ENCODE measurements around the gene VMAC. TPM values are rescaled to one million over a fixed set of nuclear protein-coding genes. Genes with fewer than 3 reads are reported as not detected.

Gene VMAC
- total RNA-seq, 2 experiments from 2014 or later = 15.6 to 17.5 TPM

DNA sequence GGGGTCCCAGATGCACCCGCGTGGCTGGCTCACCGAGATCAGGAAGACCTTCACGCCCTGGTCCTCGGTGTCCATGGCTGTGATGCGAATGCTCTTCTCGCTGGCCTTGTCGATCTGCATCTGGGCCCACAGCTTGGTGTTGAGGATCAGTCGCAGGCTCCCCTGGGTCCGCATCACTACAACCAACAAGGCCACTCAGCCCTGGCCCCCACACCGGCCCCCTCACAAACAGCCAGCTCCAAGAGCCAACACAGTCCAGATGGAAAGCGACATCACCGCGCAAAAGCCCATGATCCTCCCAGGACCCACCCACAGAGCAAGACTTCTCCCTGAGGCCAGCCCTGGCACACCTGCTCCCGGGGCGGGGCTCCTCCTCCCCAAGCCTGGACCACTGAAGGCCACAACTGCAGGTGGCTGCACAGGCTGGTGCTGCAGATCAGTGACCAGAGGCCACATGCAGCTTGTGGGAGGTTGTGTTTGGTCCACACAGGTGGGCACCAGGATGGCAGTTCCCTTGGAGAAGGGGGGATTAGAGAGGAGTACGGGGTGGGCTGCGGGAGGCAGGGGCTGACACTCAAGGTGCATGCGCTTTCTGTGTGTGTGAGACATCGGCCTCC lies 13.9 kb downstream of the VMAC start:
- Mint-ChIP-seq H3K4me3 (no peak overlapping the region), H3K9me3 (no peaks in the 10 kb centered on the region), H3K4me1 (peaks cover 4% of the 10 kb centered on the region), H3K27ac (no peak overlapping the region), H3K36me3 (peaks cover 6% of the 10 kb centered on the region), H3K27me3 (no peaks in the 10 kb centered on the region)
- no peak for DNase-seq
- no peak for ATAC-seq (ENCODE audit: low read depth)
- POLR2A ChIA-PET = no interaction called here

GRCh38 chr19:5921516-5922160 lies 17.0 kb downstream of the VMAC start:
- Mint-ChIP-seq H3K9me3 (no peaks in the 10 kb centered on the region), H3K4me3 (no peak overlapping the region), H3K4me1 (peaks cover 4% of the 10 kb centered on the region), H3K36me3 (peaks cover 8% of the 10 kb centered on the region), H3K27me3 (no peaks in the 10 kb centered on the region), H3K27ac (no peak overlapping the region)
- no peak for ATAC-seq (ENCODE audit: low read depth)
- POLR2A ChIA-PET = interaction anchor here (0.6 to 0.7 kb wide), 2 partner anchors 17 to 60 kb away, joined by 3 to 6 read pairs; partner anchors contain the start of gene VMAC
- DNase-seq = no peak

DNA sequence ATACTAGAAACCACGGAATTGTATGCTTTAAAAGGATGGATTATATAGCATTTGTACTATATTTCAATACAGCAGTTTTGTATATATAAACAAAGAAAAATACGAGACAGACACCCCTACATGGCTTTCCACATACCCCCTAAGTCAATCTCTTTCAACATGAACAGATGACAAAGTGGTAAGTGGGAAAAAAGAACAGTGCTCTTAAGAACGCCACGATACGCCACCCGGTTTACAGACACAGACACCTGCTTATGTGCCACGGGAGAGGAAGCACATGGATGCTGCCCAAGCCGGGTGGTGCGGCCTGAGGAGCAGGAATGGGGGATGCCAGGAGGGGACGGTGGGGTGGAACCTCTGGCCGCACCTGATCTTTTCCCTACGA lies 17.5 kb downstream of the VMAC start:
- peaks cover 10% of the 10 kb centered on the region for H3K36me3 Mint-ChIP-seq
- no peaks in the 10 kb centered on the region for H3K27me3 Mint-ChIP-seq
- ATAC-seq (ENCODE audit: low read depth) (no peak), DNase-seq (no peak)
- no peak overlapping the region for H3K4me3 Mint-ChIP-seq
- POLR2A ChIA-PET = no interaction called here
- H3K9me3 Mint-ChIP-seq = no peaks in the 10 kb centered on the region
- no peak overlapping the region for H3K27ac Mint-ChIP-seq
- peaks cover 4% of the 10 kb centered on the region for H3K4me1 Mint-ChIP-seq

GRCh38 chr19:5923356-5923755 lies 18.7 kb downstream of the VMAC start:
- ATAC-seq (ENCODE audit: low read depth) (no peak), DNase-seq (no peak)
- Mint-ChIP-seq H3K4me3 (no peak overlapping the region), H3K27me3 (no peaks in the 10 kb centered on the region), H3K27ac (peak overlapping the region; percentile 34), H3K9me3 (no peaks in the 10 kb centered on the region), H3K36me3 (peaks cover 10% of the 10 kb centered on the region), H3K4me1 (peaks cover 4% of the 10 kb centered on the region)
- POLR2A ChIA-PET = no interaction called here

DNA sequence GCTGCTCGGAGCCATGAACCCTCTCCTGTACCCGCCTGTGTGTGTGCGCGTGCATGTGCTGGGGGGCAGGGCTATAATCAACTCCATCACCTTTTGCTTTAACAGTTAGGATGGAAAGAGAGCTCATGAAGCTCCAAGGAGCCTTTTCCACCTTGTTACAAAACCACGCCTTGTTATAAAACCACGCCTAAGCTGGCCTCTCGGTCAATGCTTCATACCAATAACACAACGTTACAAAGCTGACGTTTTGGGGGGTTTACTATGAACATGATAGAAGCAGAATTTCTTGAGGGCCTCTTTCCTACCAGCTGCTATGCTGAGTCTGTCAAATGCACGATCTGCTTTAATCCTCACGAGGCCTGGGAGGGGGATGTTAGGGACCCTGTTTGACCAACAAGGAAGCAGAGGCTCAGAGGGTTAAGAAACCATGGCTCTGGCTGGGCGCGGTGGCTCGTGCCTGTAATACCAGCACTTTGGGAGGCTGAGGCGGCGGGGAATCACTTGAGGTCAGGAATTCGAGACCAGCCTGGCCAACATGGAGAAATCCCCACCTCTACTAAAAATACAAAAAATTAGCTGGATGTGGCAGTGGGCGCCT lies 21.3 kb downstream of the VMAC start:
- H3K4me3 Mint-ChIP-seq = no peak overlapping the region

GRCh38 chr19:5926641-5927440 lies 22.2 kb downstream of the VMAC start:
- Mint-ChIP-seq H3K36me3 (peaks cover 9% of the 10 kb centered on the region), H3K9me3 (no peaks in the 10 kb centered on the region), H3K27ac (no peak overlapping the region), H3K27me3 (no peaks in the 10 kb centered on the region), H3K4me1 (peaks cover 2% of the 10 kb centered on the region), H3K4me3 (no peak overlapping the region)
- ATAC-seq (ENCODE audit: low read depth) (no peak), DNase-seq (no peak)
- POLR2A ChIA-PET = no interaction called here

More for the DNA sequence above, 21.3 kb downstream of the VMAC start:
- Mint-ChIP-seq H3K36me3 (peaks cover 11% of the 10 kb centered on the region), H3K27me3 (no peaks in the 10 kb centered on the region), H3K4me1 (peaks cover 4% of the 10 kb centered on the region), H3K9me3 (no peaks in the 10 kb centered on the region), H3K27ac (no peak overlapping the region)
- POLR2A ChIA-PET = no interaction called here
- DNase-seq = no peak
- ATAC-seq (ENCODE audit: low read depth) = no peak

DNA sequence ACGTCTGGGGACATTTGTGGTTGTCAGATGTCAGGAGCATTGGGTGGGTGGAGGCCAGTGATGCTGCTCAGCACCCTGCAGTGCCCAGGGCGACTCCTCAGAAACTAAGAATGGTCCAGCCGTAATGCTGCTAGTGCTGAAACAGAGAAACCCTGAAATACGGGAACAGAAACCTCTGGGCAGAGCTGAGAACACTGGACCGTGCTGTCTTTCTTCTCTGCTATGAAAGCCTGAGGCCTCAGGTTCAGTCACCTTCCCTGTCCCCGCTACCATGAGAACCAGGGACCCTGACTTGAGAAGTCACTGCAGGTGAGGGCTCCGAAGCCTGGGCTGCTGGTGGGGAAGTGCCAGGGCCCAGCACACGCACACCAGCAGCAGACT lies 22.8 kb downstream of the VMAC start:
- DNase-seq (no peak), ATAC-seq (ENCODE audit: low read depth) (no peak)
- Mint-ChIP-seq H3K36me3 (peaks cover 8% of the 10 kb centered on the region), H3K4me1 (no peaks in the 10 kb centered on the region), H3K4me3 (no peak overlapping the region), H3K9me3 (no peaks in the 10 kb centered on the region), H3K27ac (no peak overlapping the region), H3K27me3 (no peaks in the 10 kb centered on the region)
- POLR2A ChIA-PET = no interaction called here

DNA sequence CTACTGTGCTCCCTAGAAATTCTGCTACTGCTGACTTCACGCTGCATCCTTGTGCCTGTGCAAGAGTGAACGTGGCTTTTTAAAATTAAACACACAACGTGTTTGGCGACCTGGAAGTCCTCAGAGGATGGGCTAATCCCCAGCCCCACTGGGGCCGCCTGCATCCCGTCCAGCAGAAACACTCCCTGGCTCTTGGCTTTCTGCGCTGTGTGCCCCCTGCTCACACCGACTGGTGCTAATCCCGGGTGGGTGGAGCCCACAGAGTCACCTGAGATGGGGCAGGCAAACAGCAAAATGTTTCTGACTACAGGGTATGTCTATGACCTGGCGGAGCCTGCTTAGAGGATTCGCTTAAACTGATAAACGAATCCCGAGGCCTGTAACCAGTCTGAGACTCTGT lies 24.5 kb downstream of the VMAC start:
- Mint-ChIP-seq H3K4me1 (no peaks in the 10 kb centered on the region), H3K27me3 (no peaks in the 10 kb centered on the region), H3K4me3 (no peak overlapping the region), H3K36me3 (peaks cover 8% of the 10 kb centered on the region), H3K27ac (no peak overlapping the region), H3K9me3 (no peaks in the 10 kb centered on the region)
- POLR2A ChIA-PET = no interaction called here
- ATAC-seq (ENCODE audit: low read depth) = no peak
- no peak for DNase-seq

DNA sequence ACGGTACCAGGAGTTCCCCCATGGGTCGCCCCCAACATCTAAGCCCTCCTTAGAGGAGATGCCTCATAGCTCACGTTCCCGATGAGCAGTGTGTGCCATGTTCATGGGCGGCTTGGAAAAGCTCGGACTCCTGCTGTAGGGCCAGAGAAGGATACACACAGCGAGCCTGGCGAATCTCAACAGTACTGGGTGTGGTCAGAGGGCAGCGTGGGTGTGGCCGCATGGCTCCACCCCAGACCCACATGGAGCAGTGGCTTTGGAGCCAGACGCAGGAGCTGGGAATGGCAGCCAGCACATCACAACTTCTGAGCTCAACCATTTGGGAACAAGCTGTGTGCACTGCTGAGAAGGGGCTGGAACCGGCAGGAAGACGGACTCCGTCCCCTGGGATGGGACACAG lies 25.0 kb downstream of the VMAC start:
- Mint-ChIP-seq H3K4me3 (no peak overlapping the region), H3K27me3 (no peaks in the 10 kb centered on the region), H3K4me1 (no peaks in the 10 kb centered on the region), H3K9me3 (no peaks in the 10 kb centered on the region), H3K27ac (no peak overlapping the region), H3K36me3 (peaks cover 8% of the 10 kb centered on the region)
- POLR2A ChIA-PET = no interaction called here
- no peak for ATAC-seq (ENCODE audit: low read depth)
- no peak for DNase-seq

DNA sequence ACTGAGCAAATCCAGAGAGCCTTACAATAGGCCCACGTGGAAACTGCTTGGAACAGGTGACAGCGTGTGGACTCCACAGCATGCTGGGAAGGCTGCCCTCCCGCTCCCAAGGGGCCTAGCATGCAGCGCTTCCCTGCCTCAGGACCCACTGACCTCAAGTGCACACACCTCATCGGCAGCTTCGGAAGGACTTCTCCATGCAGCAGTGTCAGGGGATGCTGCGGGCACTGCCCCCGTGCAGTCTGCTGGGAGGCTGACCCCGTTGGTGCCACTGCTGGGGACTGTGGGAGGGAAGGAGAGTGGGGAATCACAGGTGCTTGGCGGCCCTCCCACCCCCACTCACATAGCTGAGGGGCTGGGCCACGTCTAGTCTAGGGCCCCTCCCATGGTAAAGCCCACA lies 26.6 kb downstream of the VMAC start:
- ATAC-seq (ENCODE audit: low read depth) (no peak), DNase-seq (no peak)
- H3K27me3 Mint-ChIP-seq = no peaks in the 10 kb centered on the region
- H3K36me3 Mint-ChIP-seq = peaks cover 10% of the 10 kb centered on the region
- H3K4me3 Mint-ChIP-seq = no peak overlapping the region
- H3K4me1 Mint-ChIP-seq = no peaks in the 10 kb centered on the region
- POLR2A ChIA-PET = no interaction called here
- no peak overlapping the region for H3K27ac Mint-ChIP-seq
- H3K9me3 Mint-ChIP-seq = no peaks in the 10 kb centered on the region

GRCh38 chr19:5932146-5932545 lies 27.5 kb downstream of the VMAC start:
- DNase-seq = no peak
- H3K27ac Mint-ChIP-seq = no peak overlapping the region
- no peak overlapping the region for H3K4me3 Mint-ChIP-seq
- no peaks in the 10 kb centered on the region for H3K9me3 Mint-ChIP-seq
- no peaks in the 10 kb centered on the region for H3K27me3 Mint-ChIP-seq
- POLR2A ChIA-PET = no interaction called here
- no peaks in the 10 kb centered on the region for H3K4me1 Mint-ChIP-seq
- no peak for ATAC-seq (ENCODE audit: low read depth)
- H3K36me3 Mint-ChIP-seq = peaks cover 9% of the 10 kb centered on the region

DNA sequence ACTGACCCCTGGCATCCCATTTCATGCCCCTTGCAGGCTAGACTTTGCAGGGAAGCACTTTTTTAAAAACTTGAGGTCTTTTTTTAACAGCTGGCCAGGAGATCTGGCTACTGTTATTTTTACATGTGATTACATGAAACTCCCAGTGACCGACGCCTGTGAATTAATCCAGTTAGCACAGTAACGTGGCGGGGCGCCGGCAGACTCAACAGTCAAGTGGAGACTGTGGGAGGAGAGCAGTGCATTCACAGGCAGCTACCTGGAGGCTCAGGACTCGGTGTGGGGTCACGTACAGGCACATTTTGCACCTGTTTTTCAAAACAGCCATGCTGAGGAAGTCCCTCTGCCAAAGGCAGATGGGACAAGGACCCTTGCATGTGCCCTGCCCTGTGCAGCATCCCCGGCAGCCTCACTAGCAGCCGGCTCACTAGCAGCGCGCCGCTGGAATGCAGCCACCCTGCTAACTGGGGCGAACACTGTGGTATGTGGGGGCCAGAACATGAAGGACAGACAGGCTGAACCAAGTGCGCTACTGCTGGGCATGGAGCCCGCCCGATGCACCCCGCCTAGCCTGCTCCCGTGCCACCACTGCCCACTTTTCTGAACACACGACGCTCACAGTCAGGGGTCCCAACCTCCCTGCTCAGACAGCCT lies 28.1 kb downstream of the VMAC start:
- no peaks in the 10 kb centered on the region for H3K9me3 Mint-ChIP-seq
- POLR2A ChIA-PET = no interaction called here
- DNase-seq (no peak), ATAC-seq (ENCODE audit: low read depth) (no peak)
- H3K27ac Mint-ChIP-seq = no peak overlapping the region
- no peak overlapping the region for H3K4me3 Mint-ChIP-seq
- H3K36me3 Mint-ChIP-seq = peaks cover 9% of the 10 kb centered on the region
- H3K27me3 Mint-ChIP-seq = no peaks in the 10 kb centered on the region
- no peaks in the 10 kb centered on the region for H3K4me1 Mint-ChIP-seq

- ATAC-seq (ENCODE audit: low read depth) (no peak), DNase-seq (no peak)
- no peak overlapping the region for H3K4me3 Mint-ChIP-seq
- no peaks in the 10 kb centered on the region for H3K9me3 Mint-ChIP-seq
- no peaks in the 10 kb centered on the region for H3K4me1 Mint-ChIP-seq
- H3K27ac Mint-ChIP-seq = no peak overlapping the region
- no peaks in the 10 kb centered on the region for H3K27me3 Mint-ChIP-seq
- POLR2A ChIA-PET = interaction anchor here (1.3 kb wide), 1 partner anchor 13 kb away, joined by 4 read pairs; no protein-coding TSS in a partner anchor
- peaks cover 7% of the 10 kb centered on the region for H3K36me3 Mint-ChIP-seq
Observed at GRCh38 chr19:5933391-5934068, 28.9 kb downstream of the VMAC start.
